HG02642 (cell line): Measurements from ENCODE around the gene ZNF837.
A peak's percentile ranks its signal among the peaks of the same experiment; 100 is the strongest.

Source experiments
- ATAC-seq: cut with Tn5 transposase; IDR thresholded peaks from one replicate; pipeline ENCODE4 v1.9.1; 2021; ENCODE audit warnings: mild to moderate bottlenecking; ENCODE audit not compliant: unreplicated experiment, poor library complexity

ZNF837 gene

DNA sequence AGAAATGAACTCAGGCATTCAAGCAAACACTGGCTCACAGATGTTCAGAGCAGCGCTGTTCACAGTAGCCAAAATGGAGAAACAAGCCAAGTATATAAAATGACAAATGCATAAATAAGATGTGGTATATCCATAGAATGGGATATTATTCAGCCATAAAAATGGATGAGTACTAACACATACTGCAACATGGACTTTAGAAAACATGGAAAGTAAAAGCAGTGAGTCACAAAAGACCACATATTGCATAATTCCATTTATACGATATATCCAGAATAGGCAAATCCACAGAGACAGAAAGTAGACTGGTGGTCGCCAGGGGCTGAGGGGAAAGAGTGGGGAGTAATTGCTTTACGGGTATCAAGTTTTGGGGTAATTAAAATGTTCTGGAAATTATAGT lies 6.6 kb downstream of the ZNF837 start:
- ATAC-seq = no peak

DNA sequence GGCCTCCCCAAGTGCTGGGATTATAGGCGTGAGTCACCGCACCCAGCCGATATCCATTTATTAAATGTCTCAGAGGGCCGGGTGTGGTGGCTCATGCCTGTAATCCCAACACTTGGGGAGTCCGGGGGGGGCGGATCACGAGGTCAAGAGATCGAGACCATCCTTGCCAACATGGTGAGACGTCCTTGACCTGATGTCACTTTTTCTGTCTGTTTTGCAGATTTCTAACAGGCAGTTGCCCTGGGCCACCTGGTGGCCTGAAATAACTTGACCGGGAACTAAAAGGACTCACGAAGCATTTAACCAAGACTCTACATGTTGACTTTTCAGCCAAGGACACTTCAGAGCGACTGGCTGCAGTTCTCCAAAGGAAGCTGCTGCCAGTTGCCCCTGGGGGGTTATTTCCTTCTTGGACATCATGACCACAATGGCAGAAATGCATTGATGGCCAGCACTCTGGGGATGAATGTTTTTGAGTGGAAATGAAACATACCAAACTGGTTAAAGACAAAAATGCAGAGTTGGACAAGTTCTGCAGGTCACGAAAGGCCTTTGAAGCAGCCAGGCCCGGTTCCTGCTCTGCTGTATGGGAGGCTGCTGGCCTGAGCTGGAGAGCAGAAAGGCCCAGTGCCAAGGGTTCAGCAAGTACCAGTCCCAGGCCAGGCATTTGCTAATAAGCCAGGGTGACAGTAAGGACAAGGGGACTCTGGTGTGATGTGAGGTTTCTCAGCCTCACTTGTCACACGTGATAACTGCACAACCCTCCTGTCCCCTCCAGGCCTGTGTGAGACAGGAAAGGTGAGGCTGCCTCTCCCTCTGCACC lies 8.3 kb downstream of the ZNF837 start:
- no peak for ATAC-seq

DNA sequence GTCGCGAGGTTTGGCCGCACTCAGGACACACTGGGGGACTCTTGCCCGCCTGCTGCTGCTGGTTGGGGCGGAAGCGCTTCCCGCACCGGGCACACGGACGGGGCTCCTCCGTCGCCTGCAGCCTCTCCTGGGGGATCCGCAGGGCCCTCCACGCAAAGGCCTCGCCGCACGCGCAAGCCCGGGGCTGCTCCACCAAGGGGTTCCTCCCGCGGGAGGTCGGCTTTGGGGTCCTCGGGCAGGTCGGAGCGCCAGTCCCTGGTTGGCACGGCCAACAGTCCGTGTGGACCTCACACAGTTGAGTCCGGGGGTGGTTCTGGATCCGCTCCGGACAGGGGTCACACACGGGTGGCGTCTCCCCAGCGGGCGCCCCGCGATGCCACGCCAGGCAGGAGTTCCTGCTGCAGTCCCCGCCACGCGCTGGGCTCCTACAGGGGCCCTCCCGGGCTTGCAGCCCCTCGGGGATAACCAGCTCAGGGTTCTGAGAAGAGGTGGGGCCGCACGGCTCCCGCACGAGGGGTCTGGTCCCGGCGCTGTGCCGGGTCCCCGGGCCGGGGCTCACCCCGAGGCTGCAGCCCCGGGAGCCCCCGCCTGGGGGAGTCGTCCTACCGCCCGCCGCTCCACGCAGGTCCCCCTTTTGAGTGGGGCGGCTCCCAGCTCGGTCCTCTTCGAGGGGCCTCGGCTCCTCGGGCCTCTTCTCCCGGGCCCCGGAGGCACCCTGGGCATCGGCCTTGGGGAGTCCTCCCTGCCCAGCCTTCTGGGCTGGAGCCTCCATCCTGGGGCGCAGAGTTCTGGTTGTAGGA lies 12.1 kb downstream of the ZNF837 start:
- no peak for ATAC-seq

DNA sequence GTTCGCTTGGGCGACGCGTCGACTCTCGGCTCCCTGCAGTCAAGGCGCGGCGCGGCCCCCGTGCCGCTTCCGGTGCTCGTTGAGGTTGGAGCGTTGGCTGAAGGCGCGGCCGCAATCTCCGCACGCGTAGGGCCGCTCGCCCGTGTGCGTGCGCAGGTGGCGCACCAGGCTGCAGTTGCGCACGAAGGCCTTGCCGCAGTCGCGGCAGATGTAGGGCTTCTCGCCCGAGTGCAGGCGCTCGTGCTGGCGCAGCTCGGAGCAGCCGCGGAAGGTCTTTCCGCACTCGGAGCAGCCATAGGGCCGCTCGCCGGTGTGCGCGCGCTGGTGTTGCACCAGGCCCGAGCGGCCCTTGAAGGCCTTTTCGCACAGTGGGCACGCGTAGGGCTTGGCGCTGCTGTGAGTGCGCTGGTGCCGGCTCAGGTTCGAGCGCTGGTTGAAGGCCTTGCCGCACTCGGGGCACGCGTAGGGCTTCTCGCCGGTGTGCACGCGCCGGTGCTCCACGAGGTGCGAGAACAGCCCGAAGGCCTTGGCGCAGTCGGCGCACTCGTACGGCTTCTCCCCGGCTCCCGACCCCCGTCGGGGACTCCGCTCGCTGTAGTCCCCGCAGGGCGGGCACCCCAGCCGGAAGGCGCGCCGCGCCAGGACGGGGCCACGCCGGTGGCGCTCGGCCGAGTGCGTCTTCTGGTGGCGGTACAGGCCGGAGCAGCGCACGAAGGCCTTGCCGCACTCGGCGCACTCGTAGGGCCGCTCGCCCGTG lies 13.0 kb downstream of the ZNF837 start:
- ATAC-seq = no peak

DNA sequence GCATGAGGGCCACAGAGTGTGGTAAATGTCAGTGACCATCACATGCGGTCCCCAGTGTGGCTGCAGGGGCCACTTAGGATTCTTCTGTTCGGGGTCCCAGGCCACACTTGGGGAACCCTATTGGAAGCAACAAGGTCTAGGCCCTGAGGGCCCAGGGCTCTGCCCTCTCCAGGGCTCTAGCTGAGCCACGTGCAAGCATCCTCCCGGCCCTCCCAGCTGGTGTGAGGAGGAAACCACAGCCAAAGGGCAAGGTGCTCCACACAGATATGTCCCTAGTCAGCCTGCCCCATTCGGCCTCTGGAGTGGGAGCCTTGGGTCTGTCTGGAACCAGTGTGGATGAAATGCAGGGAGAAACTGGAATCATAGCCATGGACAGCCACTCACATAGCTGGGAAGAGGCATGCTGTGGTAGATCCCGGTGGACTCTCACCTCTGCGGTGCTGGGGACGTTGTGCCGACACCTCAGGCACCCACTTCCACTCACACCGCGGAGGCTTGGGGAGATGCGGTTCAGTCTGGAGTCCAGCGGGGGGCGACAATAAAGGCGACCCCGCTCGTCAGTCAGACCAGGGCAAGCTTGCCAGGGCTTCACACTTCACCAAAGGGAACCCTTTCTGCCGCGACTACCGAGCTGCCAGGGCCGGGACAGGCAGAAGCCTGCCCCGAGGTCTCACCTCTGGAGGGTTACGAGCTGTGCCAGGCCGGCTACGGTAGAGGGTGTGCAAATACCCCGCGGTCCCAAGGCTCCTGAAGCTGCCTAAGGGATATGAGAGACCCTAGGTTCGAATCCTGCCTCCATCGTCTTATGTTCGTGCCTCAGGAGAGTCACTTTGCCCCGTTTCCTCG lies 14.0 kb downstream of the ZNF837 start:
- ATAC-seq = no peak

DNA sequence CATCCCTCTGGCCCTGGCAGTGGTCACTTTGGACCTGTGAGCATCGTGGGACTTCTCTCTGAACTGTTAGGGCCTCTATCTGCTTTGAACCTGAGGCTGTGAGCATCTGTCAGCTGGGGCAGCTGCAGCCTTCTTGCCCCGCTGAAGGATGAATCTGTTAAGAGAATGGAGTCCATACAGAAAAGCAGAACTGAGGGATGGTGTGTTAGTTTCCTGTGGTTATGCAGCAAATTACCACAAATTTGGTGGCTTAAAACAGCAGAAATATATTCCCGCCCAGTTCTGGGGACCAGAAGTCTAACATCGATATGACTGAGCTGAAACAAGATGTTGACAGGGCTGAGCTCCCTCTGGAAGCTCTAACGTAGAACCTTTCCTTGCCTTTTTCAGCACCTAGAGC lies 16.7 kb downstream of the ZNF837 start:
- ATAC-seq = no peak

DNA sequence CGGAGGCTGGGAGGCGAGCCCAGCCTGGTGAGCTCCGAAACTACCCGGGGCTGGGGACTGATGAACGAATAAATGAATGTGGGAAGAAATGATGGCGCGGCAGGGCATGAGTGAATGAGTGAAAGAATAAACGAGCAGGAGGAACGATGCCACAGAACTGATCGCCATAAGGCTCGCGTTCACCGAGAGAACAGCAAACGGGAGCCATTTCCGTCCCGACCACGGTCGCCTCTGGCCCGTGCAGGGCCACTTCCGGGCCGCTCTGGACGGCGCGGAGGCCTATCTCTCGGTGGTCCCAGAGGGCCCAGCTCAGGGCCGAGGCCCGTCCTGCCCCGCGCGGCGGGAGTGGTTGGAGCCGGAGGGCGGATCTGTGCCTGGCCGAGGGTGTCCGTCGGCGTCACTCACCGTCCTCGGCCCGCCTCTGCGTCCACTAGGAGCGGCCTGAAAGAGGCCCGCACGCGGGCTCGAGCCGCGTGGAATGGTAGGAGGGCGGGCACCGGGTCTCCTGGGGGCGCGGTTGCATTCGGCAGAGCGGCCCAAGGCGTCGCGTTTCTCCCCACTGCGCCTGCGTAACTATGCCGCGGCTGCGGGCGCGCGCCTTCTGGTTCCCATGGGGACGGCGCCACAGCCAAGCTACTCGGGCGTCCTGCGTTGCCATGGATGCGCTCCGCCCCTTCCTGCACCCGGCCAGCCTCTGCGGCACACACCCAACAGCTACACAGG lies 18.4 kb downstream of the ZNF837 start, which contains the start of gene ZNF497:
ZNF497 (minus strand) TSS at position 480 of the 723 bp plus-strand sequence. CDS start 5,116 bp downstream, outside the sequence.
- ATAC-seq = peak; percentile 90

DNA sequence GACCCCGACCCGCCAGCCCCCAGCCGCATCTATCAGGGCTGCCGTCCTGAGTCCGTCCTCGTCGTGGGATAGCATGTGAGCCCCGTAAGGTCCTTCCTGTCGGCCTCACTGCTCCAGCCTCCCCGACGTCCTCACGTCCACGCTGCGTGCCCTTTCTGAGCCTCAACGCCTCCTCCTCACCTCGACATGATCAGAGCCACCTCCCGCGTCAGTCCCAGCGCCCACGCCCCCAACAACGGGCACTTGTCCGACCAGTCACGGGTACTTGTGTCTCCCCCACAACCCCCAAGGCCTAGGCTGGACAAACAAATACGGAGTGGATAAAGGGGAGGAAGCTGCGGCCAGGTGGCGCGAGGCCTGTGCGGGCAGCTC lies 18.9 kb downstream of the ZNF837 start:
- ATAC-seq = no peak

DNA sequence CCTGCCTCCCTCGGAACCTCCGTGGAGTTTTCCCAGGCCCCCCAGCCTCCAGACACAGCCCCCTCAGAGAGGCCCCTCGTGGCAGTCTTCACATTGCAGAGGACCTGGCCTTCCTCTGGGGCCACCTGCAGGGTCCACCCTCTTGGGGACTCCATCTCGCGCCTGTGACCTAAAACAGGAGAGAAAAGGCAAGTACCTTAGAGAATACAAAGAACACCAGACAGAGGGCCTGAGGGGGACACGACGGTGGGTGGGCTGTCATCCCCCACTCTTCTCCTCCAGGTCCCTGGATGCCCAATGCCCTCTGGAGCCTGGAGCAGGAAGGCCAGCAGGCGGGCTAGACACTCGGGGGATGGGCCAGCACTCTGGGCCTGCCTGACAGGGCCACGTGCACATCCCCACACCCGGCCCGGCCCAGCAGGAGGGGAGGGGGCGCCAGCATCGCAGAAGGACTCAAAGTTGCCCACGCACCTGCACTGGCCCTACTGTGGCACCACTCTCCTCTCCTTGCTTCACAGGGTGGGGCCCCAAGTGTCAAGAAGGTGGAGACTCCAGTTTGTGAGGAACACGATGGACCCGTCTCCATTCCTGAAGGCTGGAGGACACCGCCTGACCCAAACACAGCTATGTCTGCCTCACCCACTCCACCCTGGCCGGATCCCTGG lies 23.2 kb downstream of the ZNF837 start:
- ATAC-seq = no peak

DNA sequence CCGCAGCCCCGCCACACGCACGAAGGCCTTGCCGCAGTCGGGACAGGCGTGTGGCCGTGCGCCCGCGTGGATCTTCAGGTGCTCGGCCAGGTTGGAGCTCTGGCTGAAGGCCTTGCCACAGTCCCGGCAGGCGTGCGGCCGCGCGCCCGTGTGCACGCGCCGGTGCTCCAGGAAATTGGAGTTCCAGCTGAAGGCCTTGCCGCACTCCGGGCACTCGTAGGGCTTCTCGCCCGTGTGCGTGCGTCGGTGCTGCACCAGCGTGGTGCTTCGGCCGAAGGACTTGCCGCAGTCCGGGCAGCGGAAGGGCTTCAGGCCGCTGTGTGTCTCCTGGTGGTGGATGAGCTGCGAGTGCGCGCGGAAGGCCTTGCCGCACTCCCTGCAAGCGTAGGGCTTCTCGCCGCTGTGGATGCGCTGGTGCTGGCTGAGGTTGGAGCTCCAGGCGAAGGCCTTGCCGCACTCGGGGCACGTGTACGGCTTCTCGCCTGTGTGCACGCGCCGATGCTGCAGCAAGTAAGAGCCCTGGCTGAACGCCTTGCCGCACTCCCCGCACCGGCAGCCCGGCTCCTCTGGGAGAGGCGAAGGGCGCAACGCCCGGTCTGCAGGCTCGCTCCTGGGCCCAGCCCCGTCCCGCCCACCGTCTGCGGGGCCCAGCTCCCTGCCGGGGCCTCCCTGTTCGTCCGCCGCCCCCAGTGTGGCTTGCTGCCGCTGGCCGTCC lies 23.9 kb downstream of the ZNF837 start:
- ATAC-seq = no peak

DNA sequence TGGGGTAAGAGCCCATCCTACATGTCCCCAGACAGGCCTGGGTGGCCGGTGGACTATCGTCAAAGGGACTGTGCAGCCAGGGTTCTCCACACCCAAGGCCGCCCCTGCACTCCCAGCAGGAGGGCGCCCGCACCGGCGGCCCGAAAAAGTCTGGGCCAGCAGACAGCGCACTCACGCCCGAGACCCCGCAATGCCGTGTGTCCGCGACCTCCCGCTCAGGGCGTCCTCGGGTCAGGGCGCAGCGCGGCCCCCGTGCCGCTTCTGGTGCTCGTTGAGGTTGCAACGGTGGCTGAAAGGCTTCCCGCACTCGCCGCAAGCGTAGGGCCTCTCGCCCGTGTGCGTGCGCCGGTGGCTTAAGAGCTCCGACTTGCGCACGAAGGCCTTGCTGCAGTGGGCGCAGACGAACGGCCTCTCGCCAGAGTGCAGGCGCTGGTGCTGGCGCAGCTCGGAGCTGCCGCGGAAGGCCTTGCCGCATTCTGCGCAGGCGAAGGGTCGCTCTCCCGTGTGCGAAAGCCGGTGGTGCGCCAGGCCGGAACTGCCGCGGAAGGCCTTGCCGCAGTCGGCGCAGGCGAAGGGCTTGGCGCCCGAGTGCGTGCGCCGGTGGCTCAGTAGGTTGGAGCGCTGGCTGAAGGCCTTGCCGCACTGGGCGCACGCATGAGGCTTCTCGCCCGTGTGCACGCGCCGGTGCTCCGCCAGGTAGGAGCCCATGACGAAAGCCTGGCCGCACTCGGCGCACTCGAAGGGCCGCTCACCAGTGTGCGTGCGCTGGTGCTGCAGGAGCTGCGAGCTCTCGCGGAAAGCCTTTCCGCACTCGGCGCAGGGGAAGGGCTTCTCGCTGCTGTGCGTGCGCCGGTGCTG lies 24.7 kb downstream of the ZNF837 start:
- ATAC-seq = no peak

DNA sequence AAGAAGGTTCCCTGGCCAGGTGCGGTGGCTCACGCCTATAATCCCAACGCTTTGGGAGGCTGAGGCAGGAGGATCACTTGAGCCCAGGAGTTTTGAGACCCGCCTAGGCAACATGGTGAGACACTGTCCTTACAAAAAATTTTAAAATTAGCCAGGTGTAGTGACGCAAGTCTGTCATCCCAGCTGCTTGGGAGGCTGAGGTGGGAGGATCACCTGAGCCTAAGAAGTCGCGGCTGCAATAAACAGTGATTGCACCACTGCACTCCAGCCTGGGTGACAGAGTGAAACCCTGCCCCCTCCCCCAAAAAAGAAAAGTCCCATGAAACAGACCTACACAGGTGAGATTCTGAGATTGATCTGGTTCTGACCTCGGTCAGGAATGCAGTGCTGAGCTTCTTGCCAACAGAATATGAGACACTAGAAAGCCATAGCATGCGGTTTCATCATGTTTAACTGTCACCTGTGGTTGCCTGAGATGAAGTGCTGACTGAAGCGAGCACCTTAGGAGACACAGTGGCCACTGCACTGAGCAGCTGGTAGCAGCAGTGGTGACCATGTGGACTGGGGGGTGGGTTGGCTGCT lies 25.5 kb downstream of the ZNF837 start:
- no peak for ATAC-seq

DNA sequence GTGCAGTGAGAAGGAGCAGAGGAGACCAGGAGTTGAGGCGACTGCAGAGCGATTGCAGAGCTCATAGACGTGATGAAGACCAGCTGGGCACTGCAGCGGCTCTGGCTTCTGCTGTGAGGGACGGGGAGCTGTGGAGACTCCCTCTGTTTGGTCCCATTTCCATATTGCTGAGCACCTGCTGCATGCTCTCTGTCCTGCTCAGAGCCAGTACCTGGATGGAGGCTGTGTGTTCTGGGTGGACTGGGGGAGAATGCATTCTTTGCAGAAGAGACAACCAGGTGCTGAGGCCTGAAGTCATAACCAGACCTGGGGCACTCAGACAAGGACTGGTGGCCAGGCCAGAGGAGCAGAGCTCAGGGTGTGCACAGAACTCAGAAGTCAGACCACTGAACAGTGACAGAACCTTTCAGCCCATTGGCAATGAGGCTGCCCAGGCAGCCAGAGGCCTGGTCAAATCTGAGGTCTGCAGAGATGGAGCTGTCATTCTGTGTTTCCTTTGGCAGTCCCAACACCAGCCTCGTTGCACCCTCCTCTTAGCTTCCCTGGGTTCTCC lies 26.3 kb downstream of the ZNF837 start:
- no peak for ATAC-seq

DNA sequence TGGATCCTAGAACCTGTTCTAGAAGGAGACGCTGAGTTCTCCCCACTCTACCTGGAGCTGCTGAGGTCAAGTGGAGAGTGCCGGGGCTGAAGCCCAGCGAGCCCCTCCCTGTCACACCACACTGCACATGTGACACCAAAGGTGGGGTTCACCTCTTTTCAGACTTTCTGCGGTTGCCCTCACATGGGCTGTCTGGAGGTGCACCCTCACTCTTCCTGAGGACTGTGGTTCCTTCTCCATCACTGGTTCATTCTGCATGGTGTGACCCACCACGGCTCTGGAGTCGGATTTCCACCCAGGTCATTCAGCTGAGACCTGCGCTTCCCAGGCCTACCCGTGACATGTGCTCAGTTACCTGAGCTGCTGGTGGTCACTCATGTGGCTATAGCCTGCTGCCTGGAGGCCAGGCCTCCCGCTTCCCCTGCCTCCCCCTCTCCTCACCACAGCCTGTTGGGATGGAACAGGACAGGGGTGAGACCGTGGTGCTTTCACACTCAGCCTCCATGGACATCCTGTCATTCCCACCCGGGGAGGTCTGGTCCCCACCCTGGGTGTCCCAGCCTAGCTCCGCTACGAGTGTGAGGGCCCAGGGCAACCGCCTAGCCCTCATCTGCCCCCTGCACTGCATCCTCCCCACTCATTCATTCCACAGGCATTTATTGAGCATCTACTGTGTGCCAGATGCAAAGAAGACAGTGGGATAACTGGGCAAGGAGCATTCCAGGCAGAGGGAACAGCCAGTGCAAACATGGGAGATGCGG lies 26.9 kb downstream of the ZNF837 start:
- ATAC-seq = no peak

DNA sequence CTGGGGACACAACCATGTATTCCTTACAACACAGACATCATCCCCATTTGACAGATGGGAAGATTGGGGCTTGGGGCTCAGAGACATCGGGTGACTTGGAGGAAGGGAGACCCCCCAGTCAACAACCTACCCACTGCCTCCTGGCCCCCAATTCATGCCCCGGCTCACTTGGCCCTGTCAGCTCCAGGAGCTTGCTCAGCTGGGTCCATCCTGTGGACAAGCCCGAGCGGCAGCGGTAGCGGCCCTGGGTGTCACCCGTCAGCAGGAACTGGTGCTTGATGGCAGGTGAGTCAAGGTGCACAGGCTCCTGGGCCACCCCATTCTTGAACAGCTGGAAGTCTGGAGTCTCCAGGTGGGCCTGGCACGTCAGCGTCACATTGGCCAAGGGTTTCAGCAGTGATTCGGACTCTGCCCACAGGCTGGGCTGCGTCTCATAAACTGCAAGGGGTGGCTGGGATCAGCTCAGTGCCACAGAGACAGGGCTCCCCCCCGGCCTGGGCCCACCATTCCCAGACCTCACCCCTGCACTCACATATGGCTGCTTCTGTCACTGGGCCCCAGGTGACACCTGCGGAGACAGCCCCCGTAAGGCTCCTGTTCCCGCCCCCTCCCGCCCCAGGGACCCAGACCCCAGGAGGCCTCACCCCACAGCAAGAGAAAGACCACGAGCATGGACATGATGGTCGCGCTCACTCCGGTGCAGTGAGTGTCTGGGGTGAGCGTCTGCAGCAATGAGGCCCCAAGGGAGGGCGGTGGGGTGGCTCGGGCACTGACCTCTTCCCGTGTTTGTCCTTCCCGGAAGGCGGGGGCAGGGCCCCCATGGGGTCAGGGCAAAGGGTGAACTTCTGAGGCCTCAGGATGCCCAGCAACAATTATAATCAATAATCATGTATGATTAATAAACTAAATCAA lies 27.8 kb downstream of the ZNF837 start, which contains the start of gene A1BG:
A1BG (minus strand) TSS at position 733 of the 912 bp plus-strand sequence; CDS start at position 678, 55 bp downstream.
- ATAC-seq = no peak
